GM18873 (cell line): ENCODE results near the gene SBNO2.

Experiments
- ATAC-seq: cut with Tn5 transposase; IDR thresholded peaks from one replicate; pipeline ENCODE4 v1.9.1; 2021; ENCODE audit warnings: mild to moderate bottlenecking, moderate library complexity, moderate number of reproducible peaks; ENCODE audit not compliant: unreplicated experiment, low FRiP score

SBNO2 gene

DNA sequence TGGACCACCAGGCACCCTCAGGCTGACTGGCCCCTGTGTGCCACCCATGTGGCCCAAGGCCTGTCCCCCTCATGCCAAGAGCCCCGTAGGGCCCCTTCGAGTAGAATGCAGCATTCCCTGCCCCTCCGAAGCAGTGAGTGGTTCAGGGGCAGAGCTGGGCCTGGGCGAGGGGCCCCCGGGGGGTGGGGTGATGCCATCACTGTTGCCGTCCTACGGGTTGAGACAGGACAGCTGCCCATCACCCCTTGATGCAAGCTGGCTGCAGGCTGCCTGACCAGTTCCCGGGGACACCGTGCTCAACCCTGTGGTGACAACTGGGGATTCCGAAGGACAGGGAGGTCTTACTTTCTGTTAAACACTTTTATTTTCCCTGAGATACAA, 4.7 kb downstream of the SBNO2 start:
- no peak for ATAC-seq

DNA sequence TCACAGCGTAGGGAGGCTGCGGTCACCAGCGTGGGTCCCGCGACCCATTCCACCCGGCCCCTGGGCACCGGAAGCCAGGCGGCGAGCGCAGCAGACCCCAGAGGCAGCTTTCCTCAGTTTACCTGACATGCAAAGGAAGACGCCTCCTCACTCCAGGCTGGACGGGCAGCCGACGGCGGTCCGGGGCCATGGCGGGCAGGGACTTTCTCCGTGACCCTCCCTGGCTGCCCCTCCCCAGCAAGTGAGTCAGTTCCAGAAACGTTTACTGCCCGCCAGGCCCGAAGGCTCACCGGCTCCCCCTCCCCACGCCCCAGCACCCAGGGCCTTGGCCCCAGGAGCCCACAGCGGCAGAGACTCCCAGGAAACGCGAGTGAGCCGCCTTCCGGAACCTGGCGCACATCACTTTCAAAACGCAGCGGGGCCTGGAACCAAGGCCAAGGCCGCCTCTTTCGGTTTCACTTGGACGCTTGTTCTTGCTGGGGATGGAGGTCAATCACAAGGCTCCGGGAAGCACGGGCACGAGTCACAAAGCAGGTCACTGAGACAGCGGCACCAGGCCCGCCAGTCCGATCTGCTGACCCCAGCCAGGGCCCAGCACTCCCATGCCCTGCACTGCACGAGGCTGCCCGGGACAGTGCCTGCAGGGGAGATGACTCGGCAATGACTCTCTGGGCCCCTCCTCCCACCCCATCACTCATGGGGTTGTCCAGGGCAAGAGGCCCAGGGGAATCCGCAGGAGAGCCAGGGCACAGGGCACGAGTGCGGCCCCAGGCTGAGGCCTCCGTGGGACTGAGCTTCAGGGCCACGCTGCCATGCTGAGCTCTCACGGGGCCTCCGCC, 5.3 kb downstream of the SBNO2 start:
- ATAC-seq, result no peak

DNA sequence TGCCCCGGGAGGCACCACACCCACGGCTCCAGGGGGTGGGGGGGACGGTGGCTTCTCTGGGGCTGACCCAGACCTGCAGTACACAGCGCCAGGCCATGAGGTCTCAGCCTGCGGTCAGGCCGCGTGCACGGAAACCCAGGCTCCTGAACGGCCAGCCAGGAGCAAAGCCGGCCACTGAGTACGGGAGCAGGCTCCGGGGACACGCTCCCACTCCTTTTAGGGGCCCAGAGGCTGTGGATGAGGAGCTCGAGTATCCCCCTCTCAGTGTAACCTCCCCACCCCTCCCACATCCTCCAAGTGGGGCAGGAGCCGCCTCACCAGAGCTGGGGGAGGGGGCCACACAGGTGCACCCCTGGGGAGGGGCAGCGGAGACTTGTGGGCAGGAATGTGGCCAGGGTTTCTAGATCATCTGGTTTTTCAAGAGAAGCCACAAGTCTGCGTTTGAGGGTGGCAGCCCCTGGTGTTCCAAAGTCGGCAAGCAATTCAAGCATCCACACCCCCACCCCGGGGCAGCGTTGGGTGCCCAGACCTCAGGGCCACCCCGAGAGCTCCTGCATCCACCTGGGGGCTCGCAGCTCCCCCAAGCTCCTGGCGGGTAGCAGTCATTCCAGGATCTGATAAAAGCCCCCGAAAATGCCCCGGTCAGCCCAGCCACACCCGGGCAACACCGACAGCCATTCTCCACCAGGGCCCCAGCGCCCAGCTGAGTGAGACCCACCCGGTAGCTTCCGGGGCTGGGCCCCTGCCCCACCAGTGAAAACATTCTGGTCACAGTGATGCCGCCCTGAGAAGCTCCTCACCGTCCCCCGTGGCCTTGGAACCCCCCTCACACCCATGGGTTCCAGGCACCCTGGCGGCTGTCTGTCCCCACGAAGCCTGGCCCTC, 6.1 kb downstream of the SBNO2 start:
- no peak for ATAC-seq

DNA sequence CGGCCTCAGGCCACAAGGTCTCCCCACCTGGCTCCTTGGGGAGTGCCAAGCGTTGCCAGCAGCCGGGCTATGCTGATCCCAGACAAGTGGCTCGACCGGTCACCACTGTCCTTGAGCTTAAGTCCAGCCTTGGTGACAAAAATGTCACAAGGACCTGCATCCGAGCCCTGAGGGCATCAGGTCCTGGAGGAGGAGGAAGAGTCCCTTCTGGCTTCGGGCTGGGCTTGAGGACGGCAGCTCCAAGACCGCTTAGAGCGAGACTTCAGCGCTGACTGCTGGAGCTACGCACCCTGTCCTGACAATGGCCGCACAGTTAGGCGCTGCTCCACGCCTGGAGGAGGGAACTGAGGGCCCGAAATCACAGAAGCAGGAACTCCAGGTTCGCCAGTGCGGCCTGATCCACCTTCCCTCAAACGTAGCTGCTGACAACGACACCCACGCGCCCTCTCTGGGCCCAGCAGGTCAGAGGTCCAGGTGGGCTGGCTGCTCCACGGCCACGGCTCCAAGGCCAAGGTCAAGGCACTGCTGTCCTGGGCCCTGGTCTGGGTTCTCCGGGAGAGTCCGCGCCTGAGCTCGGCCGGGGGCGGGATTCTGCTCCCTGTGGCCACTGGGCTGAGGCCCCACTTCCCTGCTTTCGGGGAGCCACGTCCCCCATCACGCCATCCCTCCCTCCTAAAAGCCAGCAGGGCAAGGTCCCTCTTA, 7.0 kb downstream of the SBNO2 start:
- ATAC-seq, result no peak

DNA sequence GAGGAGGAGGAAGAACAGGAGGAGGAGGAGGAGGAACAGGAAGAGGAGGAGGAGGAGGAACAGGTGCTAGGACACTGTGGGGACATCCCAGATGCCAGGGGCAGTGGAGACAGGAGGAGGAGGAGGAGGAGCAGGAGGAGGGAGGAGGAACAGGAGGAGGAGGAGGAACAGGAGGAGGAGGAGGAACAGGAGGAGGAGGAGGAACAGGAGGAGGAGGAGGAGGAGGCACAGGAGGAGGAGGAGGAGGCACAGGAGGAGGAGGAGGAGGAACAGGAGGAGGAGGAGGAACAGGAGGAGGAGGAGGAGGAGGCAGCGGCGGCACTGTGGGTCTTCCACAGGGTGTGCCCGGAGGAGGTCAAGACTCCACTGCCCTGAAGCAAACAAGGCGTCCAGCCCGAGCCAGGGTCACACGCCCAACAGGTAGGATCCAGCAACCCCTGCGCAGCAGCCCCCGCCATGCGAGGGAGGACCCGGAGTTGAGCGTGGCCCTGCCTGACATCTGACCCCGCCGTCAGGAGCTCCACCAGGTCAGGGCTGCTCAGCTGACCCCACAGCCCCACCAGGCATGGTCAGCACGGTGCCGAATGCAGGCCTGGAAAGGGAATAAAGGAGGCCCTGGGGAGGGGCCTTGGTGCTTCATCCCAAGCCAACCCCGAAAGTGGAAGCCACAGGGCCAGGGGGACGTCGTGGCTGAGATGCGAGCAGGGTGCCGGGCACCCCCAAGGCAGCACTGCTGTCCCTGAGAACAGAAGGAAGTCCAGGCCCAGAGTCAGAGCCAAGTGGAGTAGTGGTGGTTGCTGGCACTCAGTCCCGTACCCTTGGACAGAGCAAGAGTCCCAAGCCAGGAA, 9.2 kb downstream of the SBNO2 start:
- no peak for ATAC-seq

DNA sequence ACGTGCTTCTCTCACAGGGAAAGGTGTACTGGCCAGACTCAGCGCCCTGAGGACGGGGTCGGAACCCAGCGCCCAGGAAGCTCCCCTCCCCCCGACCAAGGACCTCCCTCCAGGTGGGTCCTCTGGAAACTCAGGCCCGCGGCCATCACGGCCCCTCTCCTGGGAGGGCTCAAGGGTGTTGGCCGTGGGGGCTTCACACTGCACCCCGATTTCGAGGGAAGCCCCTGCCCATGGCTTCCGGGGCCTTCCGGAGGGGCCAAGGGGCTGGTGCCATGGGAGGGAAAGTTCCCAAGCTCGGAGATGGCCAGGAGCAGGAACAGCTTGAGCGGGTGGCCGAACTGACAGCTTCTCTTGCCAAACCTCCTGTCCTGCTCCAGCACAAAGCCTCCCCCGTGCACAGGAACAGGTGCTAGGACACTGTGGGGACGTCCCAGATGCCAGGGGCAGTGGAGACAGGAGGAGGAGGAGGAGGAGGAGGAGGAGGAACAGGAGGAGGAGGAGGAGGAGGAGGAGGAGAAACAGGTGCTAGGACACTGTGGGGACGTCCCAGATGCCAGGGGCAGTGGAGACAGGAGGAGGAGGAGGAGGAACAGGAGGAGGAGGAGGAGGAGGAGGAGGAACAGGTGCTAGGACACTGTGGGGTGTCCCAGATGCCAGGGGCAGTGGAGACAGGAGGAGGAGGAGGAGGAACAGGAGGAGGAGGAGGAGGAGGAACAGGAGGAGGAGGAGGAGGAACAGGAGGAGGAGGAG, 10.0 kb downstream of the SBNO2 start:
- ATAC-seq, result no peak

DNA sequence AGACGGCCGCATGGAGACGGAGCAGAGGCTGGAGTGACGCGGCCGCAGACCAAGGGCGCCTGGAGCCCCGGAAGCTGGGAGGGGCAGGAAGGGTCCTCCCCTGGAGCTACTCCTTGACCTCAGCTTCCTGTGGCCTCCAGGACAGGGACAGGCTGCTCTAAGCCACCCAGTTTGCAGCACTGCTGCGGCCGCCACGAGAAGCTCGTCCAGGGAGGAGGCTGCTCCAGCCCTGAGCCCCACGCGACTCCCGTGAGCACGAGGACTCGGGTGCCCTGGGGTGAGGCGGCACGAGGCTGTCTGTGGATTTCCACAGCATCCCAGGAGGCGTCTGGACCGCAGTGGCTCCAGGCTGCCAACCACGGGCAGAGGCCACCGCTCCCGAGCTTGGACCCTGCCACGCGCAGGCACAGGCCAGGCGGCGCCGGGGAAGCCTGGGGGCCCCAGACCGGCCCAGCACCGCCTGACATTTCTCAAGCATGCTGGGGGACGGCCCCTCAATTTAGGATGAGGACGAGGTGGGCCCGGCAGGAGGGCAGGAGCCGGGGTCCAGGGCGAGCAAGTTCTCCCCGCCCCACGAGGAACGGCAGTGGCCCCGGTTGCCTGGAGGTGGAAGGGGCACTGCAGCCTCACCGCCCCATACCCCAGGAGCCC, 10.7 kb downstream of the SBNO2 start:
- ATAC-seq, result no peak

DNA sequence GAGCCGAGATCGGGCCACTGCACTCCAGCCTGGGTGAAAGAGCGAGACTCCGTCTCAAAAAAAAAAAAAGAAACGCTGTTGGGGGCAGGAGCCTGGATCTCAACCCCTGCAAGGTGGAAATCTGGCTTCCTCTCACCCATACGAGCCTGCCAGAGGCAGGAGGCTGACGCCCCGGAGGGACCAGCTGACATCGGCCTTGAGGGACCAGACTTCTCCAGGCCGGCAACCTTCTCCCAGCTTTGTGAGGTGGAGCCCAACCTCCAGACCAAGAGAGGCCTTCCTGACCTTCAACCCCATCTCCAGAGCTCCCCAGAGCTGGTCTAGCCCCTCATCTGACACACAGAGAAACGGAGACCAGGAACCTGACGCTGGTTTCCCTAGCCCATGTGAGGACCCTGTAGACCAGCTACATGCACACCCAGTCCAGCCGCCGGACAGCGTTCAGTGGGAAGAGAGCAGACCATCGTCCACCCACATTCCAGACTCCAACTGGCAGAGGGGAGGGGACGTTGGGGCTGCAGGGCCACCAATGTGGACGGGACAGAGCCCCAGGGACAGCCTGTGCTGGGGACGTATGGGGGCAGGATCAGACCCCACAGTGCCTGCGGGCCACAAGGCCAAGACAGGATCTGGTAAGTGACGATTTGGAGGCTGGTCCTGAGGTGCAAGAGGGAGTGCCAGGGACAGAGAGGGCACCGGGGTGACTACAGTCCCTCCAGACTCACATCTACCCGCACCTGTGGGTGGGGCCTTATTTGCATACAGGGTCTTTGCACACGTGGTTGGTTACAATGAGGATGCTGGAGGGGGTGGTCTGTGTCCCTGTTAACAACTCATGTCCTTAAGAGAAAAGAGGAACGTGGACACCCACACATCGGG, 11.4 kb downstream of the SBNO2 start:
- no peak for ATAC-seq

DNA sequence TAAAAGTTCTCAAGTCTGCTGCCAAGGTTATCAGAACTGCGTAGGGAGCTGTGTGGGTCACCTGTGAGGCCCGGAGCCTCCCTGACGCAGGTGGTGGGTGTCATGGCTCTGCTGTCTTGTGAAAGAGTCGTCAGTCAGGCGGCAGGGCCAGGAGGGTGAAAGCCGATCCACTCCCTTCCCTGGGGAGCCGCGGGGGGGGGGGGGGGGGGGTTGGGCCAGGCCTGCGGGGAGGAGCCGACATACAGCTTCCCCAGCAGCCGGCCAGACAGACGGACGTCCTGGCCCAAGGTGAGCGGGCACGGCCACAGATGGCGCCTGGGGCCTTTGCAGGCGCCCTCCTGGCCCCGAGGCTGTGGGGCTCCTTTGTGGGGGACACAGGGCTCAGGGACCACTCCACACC, 12.4 kb downstream of the SBNO2 start:
- no peak for ATAC-seq

DNA sequence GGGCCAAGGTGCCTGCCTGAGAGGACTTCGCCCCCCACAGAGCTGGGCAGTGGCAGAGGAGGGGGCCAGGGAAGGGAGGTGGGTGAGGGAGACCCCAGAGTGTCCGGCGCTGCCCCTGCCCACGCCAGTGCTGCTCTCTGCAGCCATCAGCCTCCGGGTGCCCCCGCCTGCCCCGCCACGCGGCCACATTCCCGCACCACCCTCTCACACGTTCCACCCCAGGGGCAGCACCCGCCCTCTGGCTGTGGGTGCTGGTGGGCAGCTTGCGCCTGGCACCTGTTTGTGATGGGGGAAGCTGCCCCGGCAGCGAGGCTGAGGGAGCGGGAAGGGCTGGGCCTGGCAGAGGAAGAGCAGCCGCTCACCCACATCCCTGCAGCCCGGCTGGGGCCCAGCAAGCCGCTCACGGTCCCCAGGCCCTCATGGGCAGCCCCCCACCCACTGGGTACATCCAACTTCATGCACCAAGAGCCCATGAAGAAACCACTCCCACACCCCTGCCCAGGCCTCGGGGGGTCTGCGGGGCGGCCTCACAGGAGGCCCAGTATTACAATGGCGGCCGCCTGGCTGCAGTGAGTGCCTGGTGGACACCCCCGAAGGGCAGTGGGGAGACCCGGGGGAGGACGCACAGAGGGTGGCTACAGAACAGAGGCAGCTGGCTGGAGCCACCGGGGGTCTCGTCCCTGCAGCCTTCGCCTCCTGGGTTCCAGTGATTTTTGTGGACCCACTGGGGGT, 14.0 kb downstream of the SBNO2 start:
- no peak for ATAC-seq

DNA sequence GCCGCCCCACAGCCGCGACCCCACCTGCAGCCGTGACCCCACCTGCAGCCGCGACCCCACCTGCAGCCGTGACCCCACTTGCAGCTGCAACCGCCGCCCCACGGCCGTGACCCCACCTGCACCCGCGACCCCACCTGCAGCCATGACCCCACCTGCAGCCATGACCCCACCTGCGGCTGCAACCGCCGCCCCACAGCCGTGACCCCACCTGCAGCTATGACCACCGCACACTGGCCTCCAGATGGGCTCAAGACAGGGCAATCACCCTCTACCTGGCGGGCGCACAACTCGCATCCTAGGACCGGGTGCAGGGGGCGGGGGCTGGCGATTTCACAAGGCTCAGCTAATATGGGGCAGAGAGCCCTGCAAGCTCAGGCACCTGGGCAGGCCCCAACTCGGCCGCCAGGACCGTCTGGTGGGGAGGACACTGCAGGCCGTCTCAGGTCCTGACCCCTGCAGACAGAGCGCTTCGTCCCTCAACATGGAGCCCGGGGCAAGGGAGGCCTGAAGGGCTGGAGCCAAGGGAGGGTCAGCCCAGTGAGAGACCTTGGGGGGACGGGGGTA, 15.1 kb downstream of the SBNO2 start:
- ATAC-seq, result no peak

DNA sequence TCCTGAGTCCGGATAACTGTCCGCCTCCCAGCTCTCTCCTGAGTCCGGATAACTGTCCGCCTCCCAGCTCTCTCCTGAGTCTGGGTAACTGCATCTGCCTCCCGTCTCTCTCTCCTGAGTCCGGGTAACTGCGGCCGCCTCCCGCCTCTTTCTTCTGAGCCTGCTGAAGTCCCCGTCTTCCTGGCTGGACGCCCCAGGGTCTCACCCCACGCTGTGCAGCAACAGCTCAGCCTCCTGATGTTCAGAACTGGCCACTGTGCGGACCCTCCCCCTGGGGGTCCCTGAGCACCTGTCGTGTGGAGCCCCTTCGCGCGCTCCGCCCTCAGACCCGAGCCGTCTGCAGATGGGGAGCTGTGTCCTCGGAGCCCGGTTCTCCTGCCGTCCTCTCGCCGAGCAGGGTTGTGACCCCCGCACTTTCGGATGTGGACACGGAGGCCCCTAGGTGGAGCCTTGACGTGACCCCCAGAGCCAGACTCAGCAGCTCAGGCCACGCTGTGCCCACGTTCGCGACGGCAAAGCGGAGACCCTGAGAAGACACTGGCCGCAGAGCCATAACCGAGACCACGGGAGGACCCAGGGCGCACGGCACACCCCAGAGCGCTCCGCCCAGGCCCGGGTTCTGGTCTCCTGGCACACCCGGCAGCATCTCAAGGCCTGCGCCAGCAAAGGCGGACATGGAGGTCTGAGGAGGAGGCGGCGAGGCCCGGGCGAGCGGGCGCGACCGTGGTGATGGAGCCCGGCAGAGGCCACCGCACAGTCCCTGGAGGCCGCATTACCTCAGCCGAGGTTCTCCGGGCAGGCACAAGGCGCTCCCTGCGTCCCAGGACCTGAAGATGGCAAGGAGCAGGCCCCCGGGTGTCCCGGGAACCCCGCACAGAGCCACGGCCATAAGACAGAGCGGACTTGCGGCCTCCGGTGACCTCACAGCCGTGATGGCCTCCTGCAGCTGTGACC, 15.9 kb downstream of the SBNO2 start:
- no peak for ATAC-seq

DNA sequence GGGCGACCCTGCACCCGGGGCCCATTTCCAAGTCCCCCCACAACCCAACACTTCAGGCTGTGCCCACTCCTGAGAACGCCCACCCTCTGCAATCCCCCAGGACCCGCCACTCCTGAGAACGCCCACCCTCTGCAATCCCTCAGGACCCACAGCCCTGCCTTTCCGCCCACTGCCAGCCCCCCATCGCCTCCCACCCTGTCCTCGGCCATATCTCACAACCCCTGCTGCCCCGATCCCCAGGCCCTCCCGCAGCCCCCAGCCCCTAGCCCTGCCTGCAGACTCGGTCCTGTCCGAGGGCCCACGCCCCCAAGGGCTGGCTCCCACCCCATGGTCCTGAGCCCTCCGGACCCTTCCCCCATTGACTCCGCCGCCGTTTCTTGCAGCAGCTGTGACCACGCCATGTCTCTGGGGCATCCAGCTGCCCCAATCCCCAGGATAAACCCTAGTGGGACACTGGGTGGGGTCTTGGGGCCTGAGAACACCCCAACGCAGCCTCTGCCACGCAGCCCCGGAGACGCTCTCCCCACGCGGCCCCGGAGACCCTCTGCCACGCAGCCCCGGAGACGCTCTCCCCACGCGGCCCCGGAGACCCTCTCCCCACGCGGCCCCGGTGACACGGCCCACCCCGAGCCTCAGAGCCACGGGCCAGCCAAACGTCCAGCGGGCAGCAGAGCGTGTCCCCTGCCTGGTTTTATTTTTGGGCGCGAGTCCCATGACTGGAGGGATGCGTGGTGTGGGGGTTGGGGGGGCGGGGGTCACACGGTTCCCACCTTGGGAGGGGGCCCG, 17.0 kb downstream of the SBNO2 start:
- no peak for ATAC-seq

DNA sequence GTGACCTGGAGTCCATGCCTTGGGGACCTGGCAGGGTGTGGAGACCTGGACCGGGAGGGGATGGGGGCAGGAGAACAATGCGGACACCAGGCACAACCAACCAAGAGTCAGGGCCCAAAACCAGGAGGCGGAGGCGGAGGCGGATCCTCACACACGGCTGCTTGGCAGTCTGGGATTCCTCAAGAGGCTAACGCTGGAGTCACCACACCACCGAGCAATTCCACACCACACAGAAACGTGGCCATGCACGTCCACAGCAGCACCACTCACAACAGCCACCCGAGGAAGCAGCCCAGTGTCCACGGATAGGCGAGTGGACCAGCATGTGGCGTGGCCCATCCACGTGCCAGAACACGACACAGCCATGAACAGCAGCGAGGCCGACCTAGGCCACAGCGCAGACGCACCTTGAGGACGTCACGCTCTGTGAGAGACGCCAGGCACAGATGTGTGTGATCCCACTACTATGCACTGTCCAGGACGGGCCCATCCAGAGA, 17.7 kb downstream of the SBNO2 start:
- ATAC-seq, result no peak
